Tibial nerve (tissue), 4 donors: ENCODE results near the gene RANBP17.
"Not testable (repeated sequence)": the region's sequence is repeated elsewhere in the genome, so short reads cannot be mapped to it uniquely, and the experiment has no call there.

ENCODE experiments used
- EP300 ChIP-seq, 2 donors: sonication (generic); formaldehyde crosslinking; IDR thresholded peaks; one replicate each; pipeline ENCODE4 v1.6.1; 2017; ENCODE audit warnings: antibody characterized with exemption in 2 of 2, mild to moderate bottlenecking in 1 of 2
- TF ChIP-seq, protein P1 (sequence below), 5 experiments: fragments of 200-600 bp in 3 of 5; fragments of 450-650 bp in 2 of 5; sonication (generic) in 3 of 5; IDR thresholded peaks; one replicate each; pipeline ENCODE4 v1.5.1; 2016 to 2019; ENCODE audit warnings: antibody characterized with exemption in 5 of 5, mild to moderate bottlenecking in 3 of 5, moderate library complexity in 2 of 5

DNA sequence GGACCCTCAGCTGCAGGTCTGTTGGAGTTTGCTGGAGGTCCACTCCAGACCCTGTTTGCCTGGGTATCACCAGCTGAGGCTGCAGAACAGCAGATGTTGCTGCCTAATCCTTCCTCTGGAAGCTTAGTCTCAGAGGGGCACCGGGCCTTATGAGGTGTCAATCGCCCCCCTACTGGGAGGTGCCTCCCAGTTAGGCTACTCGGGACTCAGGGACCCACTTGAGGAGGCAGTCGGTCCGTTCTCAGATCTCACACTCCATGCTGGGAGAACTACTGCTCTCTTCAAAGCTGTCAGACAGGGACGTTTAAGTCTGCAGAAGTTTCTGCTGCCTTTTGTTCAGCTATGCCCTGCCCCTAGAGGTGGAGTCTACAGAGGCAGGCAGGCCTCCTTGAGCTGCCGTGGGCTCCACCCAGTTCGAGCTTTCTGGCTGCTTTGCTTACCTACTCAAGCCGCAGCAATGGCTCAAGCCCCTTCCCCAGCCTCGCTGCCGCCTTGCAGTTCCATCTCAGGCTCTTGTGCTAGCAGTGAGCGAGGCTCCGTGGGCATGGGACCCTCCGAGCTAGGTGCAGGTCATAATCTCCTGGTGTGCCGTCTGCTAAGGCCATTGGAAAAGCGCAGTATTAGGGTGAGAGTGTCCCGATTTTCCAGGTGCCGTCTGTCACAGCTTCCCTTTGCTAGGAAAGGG, 73.9 kb downstream of the RANBP17 start:
- TF ChIP-seq, protein P1, sequence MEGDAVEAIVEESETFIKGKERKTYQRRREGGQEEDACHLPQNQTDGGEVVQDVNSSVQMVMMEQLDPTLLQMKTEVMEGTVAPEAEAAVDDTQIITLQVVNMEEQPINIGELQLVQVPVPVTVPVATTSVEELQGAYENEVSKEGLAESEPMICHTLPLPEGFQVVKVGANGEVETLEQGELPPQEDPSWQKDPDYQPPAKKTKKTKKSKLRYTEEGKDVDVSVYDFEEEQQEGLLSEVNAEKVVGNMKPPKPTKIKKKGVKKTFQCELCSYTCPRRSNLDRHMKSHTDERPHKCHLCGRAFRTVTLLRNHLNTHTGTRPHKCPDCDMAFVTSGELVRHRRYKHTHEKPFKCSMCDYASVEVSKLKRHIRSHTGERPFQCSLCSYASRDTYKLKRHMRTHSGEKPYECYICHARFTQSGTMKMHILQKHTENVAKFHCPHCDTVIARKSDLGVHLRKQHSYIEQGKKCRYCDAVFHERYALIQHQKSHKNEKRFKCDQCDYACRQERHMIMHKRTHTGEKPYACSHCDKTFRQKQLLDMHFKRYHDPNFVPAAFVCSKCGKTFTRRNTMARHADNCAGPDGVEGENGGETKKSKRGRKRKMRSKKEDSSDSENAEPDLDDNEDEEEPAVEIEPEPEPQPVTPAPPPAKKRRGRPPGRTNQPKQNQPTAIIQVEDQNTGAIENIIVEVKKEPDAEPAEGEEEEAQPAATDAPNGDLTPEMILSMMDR (IDR thresholded peaks at IDR 0.05): not testable (repeated sequence)
- not testable (repeated sequence) for TF ChIP-seq EP300 (IDR thresholded peaks at IDR 0.05)
